Hindlimb muscle (tissue), 1 donor: ENCODE results near the gene SPESP1. TPM values are rescaled to one million over a fixed set of nuclear protein-coding genes. Genes with fewer than 3 reads are reported as not detected.

ENCODE experiments used
- DNase-seq: peaks from one replicate; pipeline ENCODE4 v3.0.0-alpha.2; 2013
- polyA plus RNA-seq: library from polyadenylated mRNA; unstranded; fragments of 120-200 nt; gene quantifications from one replicate; pipeline ENCODE4 v1.2.1, GENCODE V29; 2013; ENCODE audit not compliant: insufficient read length

Gene SPESP1
- 3.1 TPM for polyA plus RNA-seq

- peak; percentile 62 for DNase-seq
Observed at GRCh38 chr15:68930268-68931022, at the start of gene SPESP1. SPESP1 (plus strand) TSS chr15:68930525; CDS start chr15:68930654, 129 bp downstream.

GRCh38 chr15:68885070-68885469, 45.3 kb upstream of the SPESP1 start:
- peak; percentile 26 for DNase-seq

- no peak for DNase-seq
Observed at GRCh38 chr15:68887120-68887519, 43.2 kb upstream of the SPESP1 start.

- no peak for DNase-seq
Observed at GRCh38 chr15:68887819-68888218, 42.5 kb upstream of the SPESP1 start.

- DNase-seq = no peak
Observed at GRCh38 chr15:68888419-68888818, 41.9 kb upstream of the SPESP1 start.

- no peak for DNase-seq
Observed at GRCh38 chr15:68894208-68894607, 36.1 kb upstream of the SPESP1 start.

- DNase-seq = no peak
Observed at GRCh38 chr15:68896178-68896577, 34.1 kb upstream of the SPESP1 start.

GRCh38 chr15:68897016-68897415, 33.3 kb upstream of the SPESP1 start:
- no peak for DNase-seq

- DNase-seq = no peak
Observed at GRCh38 chr15:68900027-68900426, 30.3 kb upstream of the SPESP1 start.

GRCh38 chr15:68907396-68907923, 22.9 kb upstream of the SPESP1 start:
- DNase-seq = no peak

GRCh38 chr15:68909601-68910100, 20.7 kb upstream of the SPESP1 start:
- DNase-seq = no peak

- no peak for DNase-seq
Observed at GRCh38 chr15:68910341-68910740, 20.0 kb upstream of the SPESP1 start.

- DNase-seq = no peak
Observed at GRCh38 chr15:68910816-68911215, 19.5 kb upstream of the SPESP1 start.

- no peak for DNase-seq
Observed at GRCh38 chr15:68921926-68922325, 8.4 kb upstream of the SPESP1 start.

- DNase-seq = peak; percentile 71
Observed at GRCh38 chr15:68924866-68925560, 5.3 kb upstream of the SPESP1 start.

- DNase-seq = no peak
Observed at GRCh38 chr15:68933001-68933400, 2.7 kb downstream of the SPESP1 start.

GRCh38 chr15:68934341-68934740, 4.0 kb downstream of the SPESP1 start:
- no peak for DNase-seq

GRCh38 chr15:68935400-68935937, 5.1 kb downstream of the SPESP1 start:
- no peak for DNase-seq

GRCh38 chr15:68939501-68939900, 9.2 kb downstream of the SPESP1 start:
- no peak for DNase-seq

GRCh38 chr15:68951813-68952212, 21.5 kb downstream of the SPESP1 start:
- DNase-seq = no peak

GRCh38 chr15:68957696-68958095, 27.4 kb downstream of the SPESP1 start:
- no peak for DNase-seq

- no peak for DNase-seq
Observed at GRCh38 chr15:68958597-68958996, 28.3 kb downstream of the SPESP1 start.

GRCh38 chr15:68962465-68962864, 32.1 kb downstream of the SPESP1 start:
- no peak for DNase-seq
